ENCODE results near the gene STX10. TPM values are rescaled to one million over a fixed set of nuclear protein-coding genes. Genes with fewer than 3 reads are reported as not detected.
A peak's percentile ranks its signal among the peaks of the same experiment; 100 is the strongest.

Gene STX10
- total and polyA plus RNA-seq, 2 of the 4 experiments (the other 2 are of a cell fraction): 64.9 to 82.0 TPM

DNA sequence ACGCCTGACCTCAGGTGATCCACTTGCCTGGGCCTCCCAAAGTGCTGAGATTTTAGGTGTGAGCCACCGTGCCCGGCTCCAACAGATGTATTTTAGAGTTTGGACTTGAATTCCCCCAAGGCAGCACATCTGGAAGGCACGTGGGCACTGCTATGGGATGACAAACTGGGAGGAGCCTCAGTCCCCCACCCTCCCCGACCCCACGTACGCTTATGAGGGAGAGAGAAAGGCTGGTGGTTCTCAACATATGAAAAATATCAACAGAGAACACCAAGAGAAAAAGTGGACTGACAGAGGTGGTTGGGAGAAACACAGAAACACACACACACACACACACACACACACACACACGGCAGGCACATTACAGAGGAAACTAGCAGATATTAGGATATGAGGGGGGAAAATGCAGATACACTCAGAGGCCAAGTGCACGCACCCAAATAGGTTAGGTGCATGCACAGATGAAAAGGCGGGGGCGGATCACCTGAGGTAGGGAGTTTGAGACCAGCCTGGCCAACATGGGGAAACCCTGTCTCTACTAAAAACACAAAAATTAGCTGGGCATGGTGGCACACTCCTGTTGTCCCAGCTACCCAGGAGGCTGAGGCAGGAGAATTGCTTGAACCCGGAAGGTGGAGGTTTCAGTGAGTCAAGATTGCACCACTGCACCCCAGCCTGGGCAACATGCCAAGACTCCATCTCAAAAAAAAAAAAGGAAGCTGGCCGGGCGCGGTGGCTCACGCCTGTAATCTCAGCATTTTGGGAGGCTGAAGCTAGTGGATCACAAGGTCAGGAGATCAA, 3.2 kb downstream of the STX10 start (continued):
- no peak for TF ChIP-seq CEBPB (IDR thresholded peaks at IDR 0.05; ENCODE audit: low read depth, low read length)

DNA sequence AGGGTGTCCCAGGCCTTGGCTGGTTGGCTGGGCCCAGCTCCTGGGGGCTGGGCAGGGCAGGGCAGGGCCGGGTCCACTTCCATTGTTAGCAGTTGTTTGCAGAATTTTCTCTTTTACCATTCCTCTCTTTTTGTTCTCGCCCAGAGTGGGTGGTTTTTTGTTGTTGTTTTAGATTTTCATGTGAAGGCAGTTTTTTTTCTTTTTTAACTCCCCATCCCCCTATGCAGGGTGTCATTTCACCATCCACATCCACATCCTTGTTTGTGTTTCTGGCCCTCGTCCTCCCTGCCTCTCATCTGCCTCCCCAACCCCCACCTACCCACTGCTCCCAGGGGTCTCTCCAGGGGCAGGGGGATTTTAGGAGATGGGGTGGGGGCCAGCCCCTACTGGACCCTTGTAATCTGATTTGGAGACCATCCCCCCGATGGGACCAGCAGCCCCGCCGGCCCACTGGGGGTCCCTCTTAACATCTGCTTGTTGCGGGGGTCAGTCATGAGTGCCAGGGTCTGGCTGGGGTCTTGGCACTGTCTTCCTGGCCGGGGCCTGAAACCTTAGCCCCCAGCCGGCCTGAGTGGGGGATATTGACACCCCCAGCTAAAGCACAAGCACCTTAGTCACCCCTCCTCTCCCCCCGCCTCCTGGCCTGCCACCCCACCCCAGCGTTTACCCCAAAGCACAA, 10.4 kb downstream of the STX10 start:
- Histone ChIP-seq H2BK20ac (ENCODE audit: low read depth, low read length) (no peak overlapping the region), H4K8ac (ENCODE audit: low read depth in 2 of 2, low read length in 2 of 2) (no peak overlapping the region), H2BK120ac (ENCODE audit: low read depth, low read length) (no peak overlapping the region), H3K14ac (replicated peaks; ENCODE audit: low read depth, low read length) (no peak overlapping the region), H3K9ac (ENCODE audit: low read depth, low read length) (no peak overlapping the region), H3K9me1 (ENCODE audit: insufficient read depth, low read length) (peaks cover 10% of the 10 kb centered on the region), H2BK5ac (ENCODE audit: low read depth, low read length, poor library complexity, severe bottlenecking) (no peak overlapping the region), H3K79me1 (ENCODE audit: low read depth in 1 of 2, low read length in 2 of 2) (peaks cover 9 to 65% of the 10 kb centered on the region in 2 experiments; a peak in 3 of 4 replicates), H4K20me1 (ENCODE audit: insufficient read depth, low read length) (peaks cover 28% of the 10 kb centered on the region), H3K4ac (ENCODE audit: low read depth, low read length) (no peak overlapping the region), H3K23ac (ENCODE audit: low read depth, low read length) (no peak overlapping the region), H3K36me3 (ENCODE audit: control insufficient read depth, insufficient read depth, low read length) (peaks cover 54% of the 10 kb centered on the region), H3K27me3 (ENCODE audit: control insufficient read depth, insufficient read depth, low read length) (no peaks in the 10 kb centered on the region), H3K56ac (ENCODE audit: extremely low read depth, insufficient read depth, low read length) (no peak overlapping the region), H3K27ac (ENCODE audit: insufficient read depth, low read length) (peak overlapping the region; percentile 40; the same call in 1 of the 2 replicates), H2AK5ac (ENCODE audit: low read depth, low read length) (no peak overlapping the region), H3K9me3 (ENCODE audit: control insufficient read depth, insufficient read depth, low read length) (no peaks in the 10 kb centered on the region), H3K4me1 (ENCODE audit: control insufficient read depth, insufficient read depth, low read length) (peaks cover 2% of the 10 kb centered on the region; the same call in 1 of the 2 replicates), H2AFZ (replicated peaks; ENCODE audit: low read length, poor library complexity) (no peak overlapping the region), H3K18ac (ENCODE audit: low read depth, low read length) (no peak overlapping the region), H2BK15ac (ENCODE audit: low read depth, low read length) (no peak overlapping the region), H4K5ac (ENCODE audit: low read depth, low read length) (no peak overlapping the region), H2AK9ac (replicated peaks; ENCODE audit: low read depth, low read length, poor library complexity) (no peak overlapping the region), H3K4me2 (ENCODE audit: low read depth, low read length) (no peak overlapping the region), H4K91ac (ENCODE audit: insufficient read depth, low read depth, low read length) (no peak overlapping the region), H3K4me3 (ENCODE audit: insufficient read depth, low read depth, low read length) (no peak overlapping the region)
- intact Hi-C loops (cut with micrococcal nuclease): no loop called here
- in situ Hi-C loops (cut with MboI; ENCODE audit: low sequenced_read_pairs): no loop called here
- no peak for DNase-seq
- TF ChIP-seq MAZ (IDR thresholded peaks at IDR 0.05; ENCODE audit: borderline replicate concordance, low read depth, low read length): no peak
- TF ChIP-seq, protein P1, sequence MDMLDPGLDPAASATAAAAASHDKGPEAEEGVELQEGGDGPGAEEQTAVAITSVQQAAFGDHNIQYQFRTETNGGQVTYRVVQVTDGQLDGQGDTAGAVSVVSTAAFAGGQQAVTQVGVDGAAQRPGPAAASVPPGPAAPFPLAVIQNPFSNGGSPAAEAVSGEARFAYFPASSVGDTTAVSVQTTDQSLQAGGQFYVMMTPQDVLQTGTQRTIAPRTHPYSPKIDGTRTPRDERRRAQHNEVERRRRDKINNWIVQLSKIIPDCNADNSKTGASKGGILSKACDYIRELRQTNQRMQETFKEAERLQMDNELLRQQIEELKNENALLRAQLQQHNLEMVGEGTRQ (IDR thresholded peaks at IDR 0.05; ENCODE audit: low read depth, low read length): no peak
- no peak for TF ChIP-seq RCOR1 (IDR thresholded peaks at IDR 0.05; ENCODE audit: insufficient replicate concordance, low read length)
- no peak for TF ChIP-seq SMC3 (IDR thresholded peaks at IDR 0.05; ENCODE audit: low read depth, low read length)
- TSS peak; percentile 34 for BruUV-seq (replicated peaks)
- WGBS, 2 experiments (ENCODE audit: extremely low coverage in 2 of 2, insufficient read length in 1 of 2): no CpG with 5 or more reads among the region's 11 CpGs
- ChIA-PET POLR2A (ENCODE audit: unreplicated experiment) (no interaction called here), CTCF (no interaction called here)
- ATAC-seq (ENCODE audit: low read depth): no peak
- dilution Hi-C loops (cut with HindIII; ENCODE audit: low sequenced_read_pairs, unreplicated experiment): no loop called here

Measured in IMR-90 (cell line).